ENCODE results near the gene PITPNC1. TPM values are rescaled to one million over a fixed set of nuclear protein-coding genes. Genes with fewer than 3 reads are reported as not detected.
"Not testable (repeated sequence)": the region's sequence is repeated elsewhere in the genome, so short reads cannot be mapped to it uniquely, and the experiment has no call there.

PITPNC1 gene
- polyA plus RNA-seq, 4 donors = 20.0 to 23.7 (median 20.5) TPM

DNA sequence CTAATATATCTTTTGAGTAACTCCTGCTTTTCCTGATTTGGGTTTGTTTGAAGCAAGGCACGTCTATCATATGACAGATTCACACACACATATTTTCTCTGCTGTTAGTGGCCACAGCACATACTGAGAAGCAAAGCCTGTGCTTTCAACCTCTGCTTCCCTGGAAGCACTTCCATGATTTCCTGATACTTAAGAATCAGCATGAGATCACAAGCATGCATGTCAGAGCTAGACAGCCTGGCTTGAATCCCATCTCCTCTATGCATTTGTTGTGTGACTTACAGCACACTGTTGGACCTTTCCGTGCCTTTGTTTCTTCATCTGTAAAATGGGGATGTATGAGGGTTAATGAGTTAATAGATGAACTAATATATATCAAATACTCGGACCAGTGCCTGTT lies 189.6 kb downstream of the PITPNC1 start:
- DNase-seq (ENCODE audit: low read depth in 4 of 4, low spot score in 2 of 4) = no peak

DNA sequence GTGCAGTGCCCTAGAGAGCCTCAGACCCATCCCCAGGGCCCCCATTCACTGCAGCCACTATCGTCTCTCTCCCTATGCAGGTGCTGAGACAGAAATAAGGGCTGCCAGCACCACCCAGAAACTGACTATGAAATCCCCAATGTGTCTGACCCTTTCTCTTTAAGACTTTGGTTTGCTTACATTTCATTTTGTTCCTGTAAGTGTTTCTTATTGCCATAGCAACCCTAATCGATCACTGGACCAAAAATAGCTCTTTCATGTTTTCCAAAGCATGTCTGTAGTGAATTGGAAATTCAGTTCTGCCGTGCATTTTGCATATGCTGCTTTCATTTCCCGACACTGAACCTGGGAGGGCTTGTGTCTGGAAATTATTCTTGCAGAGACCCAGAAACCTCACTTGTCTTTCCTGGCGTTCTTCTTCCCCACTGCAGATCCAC lies 192.0 kb downstream of the PITPNC1 start:
- DNase-seq (ENCODE audit: low read depth in 4 of 4, low spot score in 2 of 4) = no peak

- DNase-seq (ENCODE audit: low read depth in 4 of 4, low spot score in 2 of 4) = no peak
These were observed 192.8 kb downstream of the PITPNC1 start for GRCh38 chr17:67569873-67570272.

- no peak for DNase-seq (ENCODE audit: low read depth in 4 of 4, low spot score in 2 of 4)
These were observed 193.7 kb downstream of the PITPNC1 start for GRCh38 chr17:67570797-67571196.

DNA sequence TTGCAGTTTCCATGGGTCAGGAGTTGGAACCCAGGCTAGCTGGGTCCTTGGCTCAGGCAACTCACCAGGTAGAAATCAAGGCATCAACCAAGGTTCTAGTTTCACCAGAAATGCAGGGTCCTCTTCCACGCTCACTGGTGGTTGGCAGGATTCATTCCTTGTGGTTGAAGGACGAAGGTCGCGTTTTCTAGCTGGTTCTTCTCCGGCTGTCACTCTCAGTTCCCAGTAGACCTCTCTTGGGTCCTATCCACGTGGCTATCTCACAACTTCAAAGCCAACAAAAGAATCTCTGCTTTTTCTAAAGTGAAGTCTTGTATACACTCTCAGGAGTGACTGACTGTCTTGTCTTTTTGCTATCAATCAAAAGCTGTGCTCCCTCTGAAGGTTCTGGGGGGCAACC lies 194.4 kb downstream of the PITPNC1 start:
- DNase-seq (ENCODE audit: low read depth in 4 of 4, low spot score in 2 of 4) = no peak

DNA sequence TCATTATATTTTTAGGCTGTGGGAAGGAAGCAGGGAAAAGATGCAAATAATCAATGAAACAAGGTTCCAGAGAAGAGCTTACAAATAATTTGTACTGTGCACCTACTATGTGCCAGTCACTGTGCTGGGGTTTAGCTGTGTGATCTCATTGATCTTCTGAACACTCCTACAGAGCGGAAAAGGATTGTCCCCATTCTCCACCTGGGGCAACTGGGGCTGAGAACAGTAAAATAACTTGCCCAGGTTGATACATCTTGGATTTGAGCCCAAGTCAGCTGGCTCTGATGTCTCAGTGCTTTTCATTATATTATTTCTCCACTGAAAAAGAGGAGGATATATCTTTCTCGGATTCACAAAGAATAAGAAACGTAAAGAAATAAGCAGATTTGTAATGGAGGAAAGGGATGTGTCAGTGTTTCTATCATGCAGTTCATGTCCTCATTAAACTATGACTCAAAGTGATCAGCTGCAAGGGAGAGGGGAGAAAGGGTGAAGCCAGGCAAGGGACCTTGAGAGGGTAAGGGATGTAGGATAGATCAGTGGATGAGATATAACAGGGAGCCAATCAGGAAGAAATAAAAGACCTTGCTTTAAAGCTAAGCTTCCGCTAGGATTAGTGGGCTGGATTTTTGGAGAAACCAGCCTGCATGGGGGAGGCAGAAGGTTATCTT lies 197.0 kb downstream of the PITPNC1 start:
- no peak for DNase-seq (ENCODE audit: low read depth in 4 of 4, low spot score in 2 of 4)

- no peak for DNase-seq (ENCODE audit: low read depth in 4 of 4, low spot score in 2 of 4)
These were observed 197.7 kb downstream of the PITPNC1 start for GRCh38 chr17:67574658-67575293.

DNA sequence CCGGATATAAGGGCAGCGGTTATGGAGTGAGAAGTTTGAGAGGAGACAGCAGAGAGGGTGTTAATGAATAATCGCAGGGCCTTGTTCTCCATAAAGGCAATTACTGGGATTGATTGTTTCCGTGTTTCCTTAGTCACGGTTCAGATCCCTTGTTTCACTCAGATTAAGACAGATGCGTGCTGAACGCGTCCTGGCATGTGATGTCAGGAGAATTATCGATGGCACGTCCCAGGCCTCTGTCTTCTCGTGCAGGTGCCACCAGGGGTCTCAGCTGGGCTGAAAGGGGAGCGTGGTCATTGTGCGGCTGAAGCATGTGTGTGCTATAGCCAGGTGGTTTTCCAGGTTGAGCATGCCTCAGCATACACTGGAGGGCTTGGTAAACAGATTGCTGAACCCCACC lies 198.2 kb downstream of the PITPNC1 start:
- peak in 2 of 4 donors; percentile 37 to 61 for DNase-seq (ENCODE audit: low read depth in 4 of 4, low spot score in 2 of 4)

DNA sequence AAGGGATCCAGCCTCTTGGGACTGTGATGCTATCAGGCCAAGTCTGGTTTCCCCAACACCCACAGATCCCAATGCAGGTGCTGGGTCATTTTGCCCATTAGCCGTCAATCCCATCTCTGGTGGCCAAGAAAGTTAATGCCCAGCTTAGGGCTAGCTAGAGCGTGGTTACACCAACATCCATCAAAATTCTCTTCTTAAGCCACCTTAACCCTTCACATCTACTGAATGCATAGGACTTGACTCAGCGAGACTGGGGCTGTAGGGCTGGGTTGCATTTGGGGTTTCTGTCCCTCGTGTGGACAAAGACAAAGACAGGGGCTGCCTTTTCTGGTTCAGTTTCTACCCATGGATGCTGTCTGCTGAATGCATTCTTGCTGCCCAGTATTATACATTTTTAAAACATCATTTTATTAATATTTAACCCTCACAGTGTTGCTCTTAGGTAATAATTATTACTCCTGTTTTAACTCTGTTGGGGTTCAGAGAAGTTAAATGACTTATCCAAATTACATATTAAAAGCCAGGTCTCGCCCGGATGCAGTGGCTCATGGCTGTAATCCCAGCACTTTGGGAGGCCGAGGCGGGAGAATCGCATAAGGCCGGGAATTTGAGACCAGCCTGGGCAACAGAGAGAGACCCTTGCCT lies 199.5 kb downstream of the PITPNC1 start:
- no peak for DNase-seq (ENCODE audit: low read depth in 4 of 4, low spot score in 2 of 4)

DNA sequence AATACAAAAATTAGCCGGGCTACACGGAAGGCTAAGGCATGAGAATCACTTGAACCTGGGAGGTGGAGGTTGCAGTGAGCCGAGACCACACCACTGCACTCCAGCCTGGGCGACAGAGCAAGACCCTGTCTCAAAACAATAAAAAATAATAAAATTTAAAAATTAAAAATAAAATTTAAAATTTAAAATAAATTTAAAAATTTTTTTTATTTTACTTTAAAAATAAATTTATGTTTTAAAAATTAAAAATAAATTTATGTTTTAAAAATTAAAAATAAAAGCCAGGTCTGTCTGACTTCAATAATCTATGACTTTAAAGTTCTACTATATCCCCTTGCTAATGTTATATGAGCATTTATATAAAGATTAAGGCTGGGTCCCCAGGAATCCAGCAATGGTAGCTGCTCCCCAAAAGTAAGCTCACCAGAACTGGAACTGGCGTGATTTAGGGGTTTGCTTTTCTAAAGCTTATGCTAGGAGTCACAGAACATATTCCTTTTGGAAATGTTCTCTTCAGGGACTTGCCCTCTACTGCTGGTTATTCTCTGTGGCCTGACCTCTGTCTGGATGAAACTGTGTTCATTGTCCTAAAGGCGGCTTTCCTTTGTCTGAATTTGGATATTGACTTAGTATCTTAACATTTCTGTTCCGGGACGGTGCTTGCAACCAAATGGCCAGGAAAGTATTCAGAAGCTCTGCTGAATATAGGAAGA lies 200.5 kb downstream of the PITPNC1 start:
- no peak for DNase-seq (ENCODE audit: low read depth in 4 of 4, low spot score in 2 of 4)

- DNase-seq (ENCODE audit: low read depth in 4 of 4, low spot score in 2 of 4) = no peak
These were observed 201.0 kb downstream of the PITPNC1 start for GRCh38 chr17:67578142-67578457.

DNA sequence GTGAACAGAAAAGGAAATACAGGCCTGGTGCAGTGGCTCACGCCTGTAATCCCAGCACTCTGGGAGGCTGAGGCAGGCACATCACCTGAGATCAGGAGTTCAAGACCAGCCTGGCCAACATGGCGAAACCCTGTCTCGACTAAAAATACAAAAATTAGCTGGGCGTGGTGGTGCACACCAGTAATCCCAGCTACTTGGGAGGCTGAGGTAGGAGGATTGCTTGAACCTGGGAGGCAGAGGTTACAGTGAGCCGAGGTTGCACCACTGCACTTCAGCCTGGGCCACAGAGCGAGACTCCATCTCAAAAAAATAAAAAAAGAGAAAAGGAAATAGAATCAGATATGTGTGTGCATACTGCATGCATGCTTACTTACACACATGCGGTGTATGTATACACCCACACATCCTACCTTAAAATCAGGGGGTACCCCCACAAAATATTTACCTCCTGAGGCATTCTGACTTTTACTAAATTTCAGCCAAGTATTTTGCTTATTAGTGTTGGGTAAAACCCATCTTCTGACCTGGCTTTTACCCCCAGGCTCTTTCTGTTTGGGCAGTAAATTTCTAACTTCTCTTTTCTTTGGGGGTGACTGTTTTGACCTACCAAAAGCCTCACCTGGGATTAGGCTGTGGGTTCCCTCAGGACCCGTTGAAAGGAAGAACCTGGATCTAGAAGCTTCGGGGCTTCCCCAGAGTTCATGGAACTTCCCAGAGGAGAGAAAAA lies 201.8 kb downstream of the PITPNC1 start:
- not testable (repeated sequence) for DNase-seq (ENCODE audit: low read depth in 4 of 4, low spot score in 2 of 4)

GRCh38 chr17:67582673-67583081 lies 205.6 kb downstream of the PITPNC1 start:
- DNase-seq (ENCODE audit: low read depth in 4 of 4, low spot score in 2 of 4) = no peak

GRCh38 chr17:67585077-67585602 lies 208.1 kb downstream of the PITPNC1 start:
- no peak for DNase-seq (ENCODE audit: low read depth in 4 of 4, low spot score in 2 of 4)

GRCh38 chr17:67588326-67588725 lies 211.2 kb downstream of the PITPNC1 start:
- no peak for DNase-seq (ENCODE audit: low read depth in 4 of 4, low spot score in 2 of 4)

GRCh38 chr17:67594115-67594880 lies 217.2 kb downstream of the PITPNC1 start:
- DNase-seq (ENCODE audit: low read depth in 4 of 4, low spot score in 2 of 4) = no peak

DNA sequence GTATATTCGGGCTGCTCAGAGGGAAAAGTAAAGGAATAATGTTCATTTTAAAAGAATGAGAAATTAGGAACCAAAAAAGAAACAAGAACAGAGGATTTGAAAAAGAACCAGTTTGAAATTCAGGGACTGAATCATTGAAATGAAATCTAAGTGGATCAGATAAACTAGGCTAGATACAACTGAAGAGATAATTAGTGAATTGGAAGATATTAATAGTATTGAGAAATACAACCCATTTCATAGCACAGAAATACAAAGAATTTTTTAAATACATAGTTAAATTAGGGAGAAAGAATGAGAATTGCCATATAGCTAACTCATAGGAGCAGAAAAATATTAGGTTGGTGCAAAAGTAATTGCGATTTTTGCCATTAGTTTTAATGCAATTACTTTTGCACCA lies 223.3 kb downstream of the PITPNC1 start:
- DNase-seq (ENCODE audit: low read depth in 4 of 4, low spot score in 2 of 4) = no peak

- no peak for DNase-seq (ENCODE audit: low read depth in 4 of 4, low spot score in 2 of 4)
These were observed 224.8 kb downstream of the PITPNC1 start for GRCh38 chr17:67601897-67602296.

DNA sequence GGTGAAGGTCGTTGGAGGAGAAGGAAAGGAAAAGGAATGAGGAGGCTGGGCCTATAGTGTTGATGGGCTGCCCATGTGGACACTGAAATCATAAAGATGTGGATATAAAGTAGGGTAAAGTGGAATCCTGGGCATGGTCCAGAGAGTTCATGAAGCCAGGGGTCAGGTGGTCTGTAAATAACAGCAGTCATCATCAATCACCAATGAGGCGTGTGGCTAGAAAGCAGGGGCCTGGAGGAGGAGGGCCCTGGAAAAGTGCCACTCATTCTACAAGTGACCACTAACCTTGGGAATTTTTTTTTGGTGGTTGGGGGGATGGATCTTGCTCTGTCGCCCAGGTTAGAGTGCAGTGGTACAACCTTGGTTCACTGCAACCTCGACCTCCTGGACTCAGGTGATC lies 225.4 kb downstream of the PITPNC1 start:
- DNase-seq (ENCODE audit: low read depth in 4 of 4, low spot score in 2 of 4) = no peak

GRCh38 chr17:67602974-67603373 lies 225.9 kb downstream of the PITPNC1 start:
- no peak for DNase-seq (ENCODE audit: low read depth in 4 of 4, low spot score in 2 of 4)

Data from left renal cortex interstitium (tissue), 4 donors.